DOHH2 (cell line): ENCODE measurements around the gene TRAPPC14.

Experiments used
- EZH2phosphoT487 ChIP-seq: fragments of 200-600 bp; sonication (generic); IDR thresholded peaks from 2 replicates; pipeline ENCODE4 v1.6.1; 2017; ENCODE audit warnings: borderline replicate concordance, mild to moderate bottlenecking, antibody characterized with exemption, low read length, moderate library complexity, mixed read lengths
- TF ChIP-seq, protein P1 (sequence below): fragments of 200-600 bp; sonication (generic); IDR thresholded peaks from one replicate; pipeline ENCODE4 v1.5.1; 2014; ENCODE audit warnings: antibody characterized with exemption, mild to moderate bottlenecking, low read depth, low read length; ENCODE audit not compliant: poor library complexity, severe bottlenecking

DNA sequence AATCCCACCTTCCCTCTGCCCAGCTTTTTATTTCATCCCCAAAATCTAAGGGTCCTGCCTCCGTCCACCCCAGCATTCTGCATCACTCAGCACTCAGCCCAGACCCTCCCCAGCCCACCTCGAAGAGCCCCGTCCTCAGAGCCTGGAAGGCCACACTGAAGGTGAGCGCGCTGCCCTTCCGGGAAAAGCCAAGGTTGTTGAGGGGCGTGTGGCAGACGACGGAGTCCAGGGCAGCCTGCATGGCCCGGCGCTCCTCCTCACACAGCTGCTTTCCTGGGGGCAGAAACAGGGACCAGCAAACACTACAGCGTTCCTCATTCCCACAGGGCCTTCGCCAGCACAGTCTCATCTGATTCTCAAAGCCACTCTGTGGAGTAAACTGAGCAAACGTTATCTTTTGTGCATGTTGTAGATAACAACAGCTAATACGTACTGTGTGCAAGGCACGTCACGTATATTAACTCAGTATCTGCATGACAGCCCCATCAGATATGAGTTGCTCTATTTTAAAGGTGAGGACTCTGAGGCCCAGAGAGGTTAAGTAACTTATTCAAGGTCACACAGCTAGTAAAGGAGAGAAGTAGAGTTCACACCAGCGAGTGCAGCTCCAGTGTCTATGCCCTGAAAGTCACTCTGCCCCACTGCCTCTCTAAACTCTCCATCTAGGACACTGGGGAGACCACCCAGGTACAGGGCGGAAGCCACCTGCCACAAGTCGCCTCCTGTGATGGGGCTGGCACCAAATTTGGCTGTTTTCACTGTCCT lies 2.8 kb downstream of the TRAPPC14 start:
- TF ChIP-seq, protein P1, sequence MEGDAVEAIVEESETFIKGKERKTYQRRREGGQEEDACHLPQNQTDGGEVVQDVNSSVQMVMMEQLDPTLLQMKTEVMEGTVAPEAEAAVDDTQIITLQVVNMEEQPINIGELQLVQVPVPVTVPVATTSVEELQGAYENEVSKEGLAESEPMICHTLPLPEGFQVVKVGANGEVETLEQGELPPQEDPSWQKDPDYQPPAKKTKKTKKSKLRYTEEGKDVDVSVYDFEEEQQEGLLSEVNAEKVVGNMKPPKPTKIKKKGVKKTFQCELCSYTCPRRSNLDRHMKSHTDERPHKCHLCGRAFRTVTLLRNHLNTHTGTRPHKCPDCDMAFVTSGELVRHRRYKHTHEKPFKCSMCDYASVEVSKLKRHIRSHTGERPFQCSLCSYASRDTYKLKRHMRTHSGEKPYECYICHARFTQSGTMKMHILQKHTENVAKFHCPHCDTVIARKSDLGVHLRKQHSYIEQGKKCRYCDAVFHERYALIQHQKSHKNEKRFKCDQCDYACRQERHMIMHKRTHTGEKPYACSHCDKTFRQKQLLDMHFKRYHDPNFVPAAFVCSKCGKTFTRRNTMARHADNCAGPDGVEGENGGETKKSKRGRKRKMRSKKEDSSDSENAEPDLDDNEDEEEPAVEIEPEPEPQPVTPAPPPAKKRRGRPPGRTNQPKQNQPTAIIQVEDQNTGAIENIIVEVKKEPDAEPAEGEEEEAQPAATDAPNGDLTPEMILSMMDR, result no peak
- no peak for TF ChIP-seq EZH2phosphoT487
